Measurements from ENCODE around the gene SP140L. TPM values are rescaled to one million over a fixed set of nuclear protein-coding genes. Genes with fewer than 3 reads are reported as not detected.

SP140L gene
- polyA plus RNA-seq, 1 of the 3 experiments (the other 2 are of a cell fraction) = 13.5 TPM

- no peak overlapping the region for H2AFZ ChIP-seq (ENCODE audit: low read depth)
- H3K27ac ChIP-seq (ENCODE audit: low read depth in 2 of 2, low read length in 1 of 2) = no peak overlapping the region
- ChIA-PET POLR2A (no interaction called here), CTCF (no interaction called here)
- H3K4me1 ChIP-seq (ENCODE audit: control insufficient read depth in 1 of 2, insufficient read depth in 2 of 2, low read depth in 1 of 2, low read length in 1 of 2) = no peaks in the 10 kb centered on the region; a peak in 1 of 4 replicates
- no peaks in the 10 kb centered on the region for H3K9me3 ChIP-seq
- no peak overlapping the region for H3K9ac ChIP-seq
- no peaks in the 10 kb centered on the region for H3K27me3 ChIP-seq (ENCODE audit: insufficient read depth)
- DNase-seq = no peak
- no peaks in the 10 kb centered on the region for H4K20me1 ChIP-seq (ENCODE audit: insufficient read depth)
- no peak overlapping the region for H3K4me2 ChIP-seq
- no peaks in the 10 kb centered on the region for H3F3A ChIP-seq (replicated peaks; ENCODE audit: insufficient read depth)
- WGBS (ENCODE audit: low lambda C conversion rate) = 45% methylated on average over 4 of the region's 4 CpGs
- H3K79me2 ChIP-seq (ENCODE audit: insufficient read depth) = peaks cover 99% of the 10 kb centered on the region
- H3K36me3 ChIP-seq (replicated peaks in 1 of 2; ENCODE audit: control insufficient read depth in 1 of 2, insufficient read depth in 2 of 2, low read length in 1 of 2) = peaks cover 2 to 10% of the 10 kb centered on the region in 2 experiments
- TF ChIP-seq REST (IDR thresholded peaks at IDR 0.05; ENCODE audit: low read depth, low read length) (no peak), CTCF (IDR thresholded peaks at IDR 0.05) (peak; percentile 45)
- no peak overlapping the region for H3K4me3 ChIP-seq (ENCODE audit: low read depth in 2 of 2, low read length in 1 of 2)
- no peaks in the 10 kb centered on the region for H3K9me2 ChIP-seq
Observed at GRCh38 chr2:230422149-230422548, 95.2 kb downstream of the SP140L start.

- no peak overlapping the region for H3K9ac ChIP-seq
- H3K4me2 ChIP-seq = no peak overlapping the region
- no peak overlapping the region for H2AFZ ChIP-seq (ENCODE audit: low read depth)
- H3K4me3 ChIP-seq (ENCODE audit: low read depth in 2 of 2, low read length in 1 of 2) = no peak overlapping the region
- no peak for DNase-seq
- H3K27ac ChIP-seq (ENCODE audit: low read depth in 2 of 2, low read length in 1 of 2) = no peak overlapping the region
- no peaks in the 10 kb centered on the region for H3K27me3 ChIP-seq (ENCODE audit: insufficient read depth)
- POLR2A ChIA-PET = no interaction called here
- peaks cover 99% of the 10 kb centered on the region for H3K79me2 ChIP-seq (ENCODE audit: insufficient read depth)
- no peaks in the 10 kb centered on the region for H4K20me1 ChIP-seq (ENCODE audit: insufficient read depth)
- CTCF ChIA-PET = no interaction called here
- peaks cover 1% of the 10 kb centered on the region; the same call in 1 of the 2 replicates for H3K9me3 ChIP-seq
- H3F3A ChIP-seq (replicated peaks; ENCODE audit: insufficient read depth) = no peaks in the 10 kb centered on the region
- H3K4me1 ChIP-seq (ENCODE audit: control insufficient read depth in 1 of 2, insufficient read depth in 2 of 2, low read depth in 1 of 2, low read length in 1 of 2) = no peaks in the 10 kb centered on the region
- peaks cover 2 to 22% of the 10 kb centered on the region in 2 experiments for H3K36me3 ChIP-seq (replicated peaks in 1 of 2; ENCODE audit: control insufficient read depth in 1 of 2, insufficient read depth in 2 of 2, low read length in 1 of 2)
- 79% methylated on average over 3 of the region's 3 CpGs for WGBS (ENCODE audit: low lambda C conversion rate)
- no peaks in the 10 kb centered on the region for H3K9me2 ChIP-seq
- TF ChIP-seq FOXM1 (IDR thresholded peaks at IDR 0.05; ENCODE audit: low read depth) (no peak), FOXJ3 (CRISPR knock-in tag; IDR thresholded peaks at IDR 0.05) (no peak), ZBTB33 (IDR thresholded peaks at IDR 0.05; ENCODE audit: borderline replicate concordance, low read depth) (no peak), USF1 (IDR thresholded peaks at IDR 0.05; ENCODE audit: borderline replicate concordance, low read depth) (no peak), YY1 (IDR thresholded peaks at IDR 0.05; ENCODE audit: low read depth) (no peak), JUND (IDR thresholded peaks at IDR 0.05) (no peak), TAF1 (IDR thresholded peaks at IDR 0.05; ENCODE audit: borderline replicate concordance, low read depth, low read length) (no peak), RXRA (IDR thresholded peaks at IDR 0.05; ENCODE audit: borderline replicate concordance, low read depth) (no peak), RCOR1 (IDR thresholded peaks at IDR 0.05; ENCODE audit: low read length) (no peak), RFX5 (IDR thresholded peaks at IDR 0.05; ENCODE audit: low read length) (no peak), CHD2 (IDR thresholded peaks at IDR 0.05; ENCODE audit: low read length, partially characterized antibody) (no peak), MXI1 (IDR thresholded peaks at IDR 0.05; ENCODE audit: low read depth, low read length) (no peak), SMC3 (IDR thresholded peaks at IDR 0.05; ENCODE audit: low read depth, low read length) (no peak), USF2 (IDR thresholded peaks at IDR 0.05; ENCODE audit: borderline replicate concordance, low read depth, low read length) (no peak), PBX3 (IDR thresholded peaks at IDR 0.05) (no peak)
Observed at GRCh38 chr2:230423851-230424458, 97.0 kb downstream of the SP140L start.

All from SK-N-SH (cell line).